ENCODE data around the gene UBTD1.

Gene UBTD1

DNA sequence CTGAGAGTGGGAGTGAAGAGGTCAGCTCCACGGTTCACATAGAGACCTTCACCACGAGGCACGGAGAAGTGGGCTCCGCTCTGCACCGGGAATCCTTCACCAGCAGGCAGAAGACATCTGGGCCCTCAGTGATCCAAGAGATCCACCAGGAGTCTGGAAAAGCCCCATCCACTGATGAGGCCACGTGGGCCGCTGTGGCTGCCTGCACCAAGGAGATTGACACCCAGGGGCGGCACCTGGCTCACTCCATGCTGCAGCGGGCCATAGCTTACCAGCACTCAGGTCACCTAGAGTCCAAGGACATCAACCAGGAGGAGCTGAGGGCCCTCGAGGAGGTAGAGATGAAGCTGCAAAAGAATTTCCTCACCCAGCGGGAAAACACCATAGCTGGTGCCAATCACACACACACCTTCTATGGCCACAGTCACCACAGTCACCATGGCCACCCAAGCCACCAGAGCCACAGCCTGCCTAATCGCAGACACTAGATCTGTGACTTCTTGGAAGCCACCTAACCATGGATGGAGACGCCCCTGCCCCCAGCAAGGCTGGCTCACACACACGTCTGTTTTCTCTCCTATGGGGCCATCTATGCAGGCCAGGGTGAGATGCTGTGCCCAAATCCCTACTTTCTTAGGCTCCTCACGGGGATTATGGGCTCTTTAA lies 91.5 kb downstream of the UBTD1 start:
- no peak for DNase-seq

DNA sequence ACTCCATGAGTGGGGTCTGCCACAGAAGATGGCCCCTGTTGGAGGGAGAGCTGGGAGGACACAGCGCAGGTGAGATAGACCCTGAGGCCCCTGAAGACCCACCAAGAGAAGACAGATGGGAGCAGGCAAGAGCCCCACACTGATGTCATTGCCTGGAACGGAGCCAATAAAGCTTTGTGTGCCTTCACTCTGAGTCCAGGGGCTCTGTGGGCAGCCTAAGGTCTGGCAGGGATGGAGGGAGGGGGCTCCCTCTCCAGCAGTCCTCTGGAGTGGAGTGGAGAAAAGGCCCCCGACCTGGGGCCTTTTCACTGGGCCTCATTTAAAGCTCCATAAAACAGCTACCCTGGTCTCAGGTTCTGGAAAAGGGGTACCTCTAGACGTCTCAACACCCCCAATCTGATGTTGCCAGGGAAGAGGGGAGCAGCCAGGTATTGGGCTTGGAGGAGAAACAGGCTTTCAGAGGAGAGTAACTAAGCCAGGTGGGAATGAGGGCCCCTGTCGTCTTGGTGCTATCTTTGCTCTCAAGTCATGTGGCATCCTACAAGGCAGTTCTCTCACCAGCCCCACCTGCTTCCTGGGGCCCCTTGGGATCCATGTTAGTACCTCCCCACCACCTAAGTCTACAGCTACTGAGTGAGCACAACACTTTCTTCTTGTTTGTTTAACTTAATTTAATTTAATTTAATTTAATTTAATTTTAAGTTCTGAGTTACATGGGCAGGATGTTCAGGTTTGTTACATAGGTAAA lies 92.2 kb downstream of the UBTD1 start:
- DNase-seq, result no peak

DNA sequence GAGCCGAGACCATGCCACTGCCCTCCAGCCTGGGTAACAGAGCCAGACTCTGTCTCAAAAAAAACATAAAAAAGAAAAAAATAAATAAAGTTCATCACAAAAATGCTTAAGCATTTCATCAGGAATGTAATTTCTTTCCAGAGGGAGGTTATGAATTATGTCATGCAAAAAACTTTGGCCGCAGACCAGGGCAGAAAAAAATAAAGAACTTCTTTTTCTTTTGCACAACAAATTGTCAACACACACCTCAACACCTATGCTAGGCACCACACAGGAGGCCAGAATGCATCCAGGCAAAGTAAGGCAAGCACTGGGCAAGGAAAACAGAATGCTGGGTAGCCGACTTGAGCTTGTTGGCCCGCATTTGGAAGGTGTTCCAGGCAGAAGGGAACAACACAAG lies 94.7 kb downstream of the UBTD1 start:
- no peak for DNase-seq

DNA sequence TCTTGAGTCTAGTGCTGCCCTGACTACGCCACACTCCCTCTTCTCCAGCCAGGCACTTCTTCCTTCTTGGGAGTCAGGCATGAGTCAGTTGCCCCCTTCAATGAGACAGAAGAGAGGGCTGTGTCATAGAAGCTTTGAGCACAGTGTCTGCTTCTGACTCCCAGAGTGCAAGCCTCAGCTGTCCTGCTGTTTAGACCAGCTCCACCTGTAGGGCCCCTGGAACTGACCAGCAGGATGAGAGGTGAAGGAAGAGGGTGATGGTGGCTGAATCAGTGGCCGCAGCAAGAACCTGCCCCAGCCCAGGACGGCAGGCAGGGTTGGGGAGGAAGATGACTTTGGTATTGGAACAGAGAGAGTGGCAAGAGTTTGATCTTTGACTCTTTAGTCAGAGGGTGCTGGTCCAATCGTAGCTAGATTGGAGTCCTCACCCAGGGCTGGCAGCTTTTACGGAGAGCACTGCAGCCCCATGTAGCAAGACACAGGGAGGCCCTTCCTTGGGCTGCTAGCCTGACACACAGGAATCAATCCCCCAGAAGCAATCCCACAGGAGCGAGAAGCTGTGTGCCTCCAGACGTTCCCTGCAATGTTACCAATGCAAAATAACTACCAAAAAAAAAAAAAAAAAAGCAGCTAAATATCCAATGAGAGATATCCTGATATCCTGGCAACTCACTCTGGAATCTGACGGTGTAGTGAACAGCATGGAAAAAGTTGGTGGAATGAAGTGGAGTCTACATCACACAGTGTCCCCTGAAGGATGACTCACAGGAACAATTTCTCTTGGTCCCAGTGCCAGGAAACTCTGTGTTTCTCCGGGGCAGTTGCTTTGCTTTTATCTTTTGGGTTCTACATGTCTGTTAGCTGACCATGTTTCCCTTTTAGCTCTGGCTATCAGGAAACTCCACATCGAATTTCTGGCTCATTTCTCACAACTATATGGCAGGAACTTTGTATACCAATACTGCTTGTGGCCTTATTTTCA lies 97.7 kb downstream of the UBTD1 start:
- DNase-seq, result no peak

DNA sequence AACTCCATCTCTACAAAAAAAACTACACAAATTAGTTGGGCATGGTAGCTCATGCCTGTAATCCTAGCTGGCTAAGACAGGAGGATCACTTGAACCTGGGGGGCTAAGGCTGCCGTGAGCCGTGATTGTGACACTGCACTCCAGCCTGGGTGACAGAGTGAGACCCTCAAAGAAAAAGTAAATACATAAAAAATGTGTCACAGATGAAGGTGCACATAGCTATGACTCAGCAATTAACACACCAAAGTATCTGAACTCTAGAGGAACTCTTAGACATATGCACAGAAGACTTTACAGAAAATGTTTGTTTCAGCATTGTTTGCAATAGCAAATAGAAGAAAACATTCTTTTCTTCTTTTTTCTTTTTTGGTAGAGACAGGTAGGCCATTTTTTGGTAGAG lies 99.1 kb downstream of the UBTD1 start:
- DNase-seq, result no peak

DNA sequence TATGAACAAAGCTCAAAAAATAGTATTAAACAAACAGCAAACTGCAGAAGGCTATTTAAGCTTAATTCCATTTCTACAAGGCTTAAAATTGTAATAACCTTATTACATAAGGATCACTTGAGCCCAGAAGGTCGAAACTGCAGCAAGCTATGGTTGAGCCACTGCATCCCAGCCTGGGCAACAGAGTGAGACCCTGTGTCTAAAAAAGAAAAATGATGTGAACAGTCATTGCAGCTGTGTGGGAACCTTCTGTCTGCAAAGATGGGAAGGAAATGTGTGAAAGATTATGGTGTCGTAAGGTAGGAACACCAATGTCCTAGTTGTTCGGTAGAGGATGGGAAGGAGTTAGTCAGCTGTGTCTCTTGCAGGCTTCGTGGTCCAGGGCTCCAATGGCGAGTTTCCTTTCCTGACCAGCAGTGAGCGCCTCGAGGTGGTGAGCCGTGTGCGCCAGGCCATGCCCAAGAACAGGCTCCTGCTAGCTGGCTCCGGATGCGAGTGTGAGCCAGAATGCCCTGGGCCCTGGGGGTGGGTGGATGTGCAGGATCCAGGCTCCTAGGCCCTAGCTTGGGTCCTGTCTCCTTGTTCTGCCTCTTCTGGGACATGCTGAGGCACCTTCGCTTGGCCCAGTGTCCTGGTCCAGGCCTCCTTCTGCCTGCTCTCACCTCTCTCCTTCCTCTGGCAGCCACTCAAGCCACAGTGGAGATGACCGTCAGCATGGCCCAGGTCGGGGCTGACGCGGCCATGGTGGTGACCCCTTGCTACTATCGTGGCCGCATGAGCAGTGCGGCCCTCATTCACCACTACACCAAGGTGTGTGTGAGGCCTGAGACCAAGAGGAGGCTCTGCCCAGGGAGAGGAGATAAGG lies 99.9 kb downstream of the UBTD1 start:
- DNase-seq, result no peak

DNA sequence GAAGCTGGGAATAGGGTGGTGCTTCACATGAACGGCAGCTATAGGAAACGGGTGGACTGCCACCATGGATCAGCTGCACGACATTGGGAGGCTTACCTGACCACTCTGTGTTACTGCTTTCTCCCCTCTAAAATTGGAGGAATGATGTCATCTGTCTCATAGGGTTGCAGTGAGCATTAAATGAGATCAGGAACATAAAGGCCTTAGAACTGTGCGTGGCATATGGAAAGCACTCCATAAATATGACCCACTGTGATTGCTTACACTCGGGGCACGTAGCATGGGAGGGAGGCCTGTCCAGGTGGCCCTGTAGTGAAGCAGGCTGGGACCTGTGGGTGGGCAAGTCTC lies 100.5 kb downstream of the UBTD1 start:
- DNase-seq, result no peak

DNA sequence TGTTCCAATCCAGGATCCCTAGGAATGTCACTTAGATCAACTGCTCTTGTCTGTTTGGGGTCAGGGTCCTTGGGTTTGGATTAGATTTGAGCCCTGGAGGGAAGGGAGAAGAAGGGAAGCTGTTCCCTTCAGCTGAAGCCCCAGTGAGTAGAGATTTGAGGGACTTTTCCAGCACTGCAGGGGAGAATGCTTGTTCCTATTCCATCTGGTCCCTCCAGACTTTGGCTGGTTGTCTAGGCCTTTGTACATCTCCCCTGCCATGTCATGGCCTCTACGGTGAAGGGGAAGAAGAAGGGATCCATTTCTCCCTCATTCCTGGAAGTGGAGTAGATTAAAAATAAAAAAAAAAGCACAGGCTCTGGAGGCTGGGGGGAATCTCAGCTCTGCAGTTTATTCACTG lies 101.9 kb downstream of the UBTD1 start:
- no peak for DNase-seq

DNA sequence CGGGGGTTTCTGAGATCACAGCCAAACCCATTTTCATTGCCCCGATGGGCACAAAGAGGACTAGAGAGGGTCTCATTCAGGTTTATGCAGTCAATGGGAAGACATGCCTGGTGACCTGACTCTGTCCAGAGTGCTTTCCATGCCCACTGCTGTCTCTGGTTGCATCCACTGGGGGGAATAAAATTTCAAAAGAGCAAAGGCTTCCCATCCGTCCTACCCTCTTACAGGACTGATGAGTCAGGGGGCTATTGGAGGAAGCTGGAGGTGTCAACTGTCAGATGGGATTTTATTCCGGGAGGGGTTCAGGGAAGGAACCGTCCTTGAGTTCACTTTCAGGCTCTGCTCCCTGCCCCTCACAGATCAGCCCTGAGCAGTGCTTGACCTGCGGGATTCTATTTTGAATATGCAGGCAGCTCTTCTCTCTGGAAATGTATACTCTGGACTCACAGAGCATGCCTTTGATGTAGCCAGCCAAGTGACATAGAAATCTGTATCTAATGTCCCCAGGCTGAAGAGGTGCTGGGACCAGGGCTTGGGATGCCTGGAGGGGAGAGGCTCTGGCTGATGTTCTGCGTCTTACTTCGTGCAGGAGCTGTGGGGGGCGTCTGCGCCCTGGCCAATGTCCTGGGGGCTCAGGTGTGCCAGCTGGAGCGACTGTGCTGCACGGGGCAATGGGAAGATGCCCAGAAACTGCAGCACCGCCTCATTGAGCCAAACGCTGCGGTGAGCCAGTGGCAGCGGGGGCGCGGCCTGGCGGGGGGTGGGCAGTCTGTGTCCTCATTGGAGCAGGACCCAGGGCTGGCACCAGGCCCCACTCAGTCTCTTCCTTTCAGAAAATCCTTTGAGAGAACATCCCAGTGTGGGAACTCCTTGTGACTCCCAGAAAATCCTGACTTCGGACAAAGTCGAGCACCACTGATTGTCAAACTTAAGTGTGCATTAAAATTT lies 102.8 kb downstream of the UBTD1 start:
- no peak for DNase-seq

DNA sequence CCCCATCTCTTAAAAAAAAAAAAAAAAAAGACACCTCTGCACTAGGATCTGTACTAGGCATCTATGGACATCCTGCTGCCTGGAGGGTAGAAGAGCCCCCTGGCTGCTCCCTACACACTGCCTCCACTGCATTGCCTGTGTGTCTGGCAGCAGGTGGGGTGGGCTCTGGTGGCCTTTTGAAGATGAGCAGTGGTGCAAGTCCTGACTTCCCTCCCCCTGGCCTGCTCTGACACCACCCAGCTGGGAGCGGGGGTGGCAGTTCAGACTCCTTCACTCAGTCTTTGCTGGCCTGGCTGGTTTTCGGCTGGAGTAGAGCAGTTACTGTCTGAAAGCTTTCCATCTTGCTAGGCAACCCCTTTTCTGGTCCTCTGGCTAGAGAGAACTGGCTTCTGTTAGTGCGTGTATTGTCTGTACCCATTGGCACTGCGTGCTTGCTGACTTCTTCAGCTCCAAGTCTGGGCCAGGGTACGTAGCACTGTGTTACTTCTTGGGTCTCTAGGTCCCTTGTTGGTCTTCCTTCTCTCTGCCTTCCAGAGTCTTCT lies 108.4 kb downstream of the UBTD1 start:
- DNase-seq, result no peak

DNA sequence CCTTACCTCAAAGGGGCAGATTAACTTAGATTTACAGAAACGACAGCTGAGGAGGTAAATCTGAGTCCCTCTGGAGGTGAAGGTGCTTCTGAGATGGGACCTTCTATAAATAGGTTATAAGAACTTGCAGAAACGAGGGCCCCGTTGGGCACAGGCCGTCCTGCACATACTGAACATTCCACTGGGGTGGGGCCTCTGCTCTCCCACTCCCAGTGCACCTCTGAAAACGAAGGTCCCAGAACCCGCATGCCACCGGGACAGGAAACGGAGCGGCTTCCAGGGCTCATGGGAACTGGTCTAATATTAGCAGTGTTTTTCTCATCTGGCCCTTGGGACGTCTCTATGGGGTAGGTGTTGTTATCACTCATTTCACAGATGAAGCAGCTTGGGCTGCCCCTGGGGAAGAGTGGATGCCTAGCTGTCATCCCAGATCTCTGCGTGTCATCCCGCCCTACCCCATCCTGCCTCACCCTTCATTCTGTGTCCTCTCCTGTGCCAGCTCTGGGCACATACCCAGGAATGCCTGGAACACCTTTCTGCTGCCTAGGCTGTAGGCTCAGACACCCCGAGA lies 110.4 kb downstream of the UBTD1 start:
- DNase-seq, result no peak

DNA sequence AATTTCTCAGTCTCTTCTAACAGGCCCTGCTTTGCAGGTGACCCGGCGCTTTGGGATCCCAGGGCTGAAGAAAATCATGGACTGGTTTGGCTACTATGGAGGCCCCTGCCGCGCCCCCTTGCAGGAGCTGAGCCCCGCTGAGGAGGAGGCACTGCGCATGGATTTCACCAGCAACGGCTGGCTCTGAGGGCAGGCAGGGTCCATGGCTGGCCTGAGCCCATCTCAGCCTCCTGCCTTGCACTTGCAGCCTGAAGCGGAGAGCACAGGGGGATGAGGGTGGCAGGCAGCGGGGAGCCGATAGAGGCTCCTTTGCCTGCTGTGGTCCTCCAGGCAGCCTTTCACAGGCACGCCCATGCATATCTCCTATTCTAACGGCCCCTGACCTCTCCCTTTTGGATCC lies 112.7 kb downstream of the UBTD1 start:
- no peak for DNase-seq

DNA sequence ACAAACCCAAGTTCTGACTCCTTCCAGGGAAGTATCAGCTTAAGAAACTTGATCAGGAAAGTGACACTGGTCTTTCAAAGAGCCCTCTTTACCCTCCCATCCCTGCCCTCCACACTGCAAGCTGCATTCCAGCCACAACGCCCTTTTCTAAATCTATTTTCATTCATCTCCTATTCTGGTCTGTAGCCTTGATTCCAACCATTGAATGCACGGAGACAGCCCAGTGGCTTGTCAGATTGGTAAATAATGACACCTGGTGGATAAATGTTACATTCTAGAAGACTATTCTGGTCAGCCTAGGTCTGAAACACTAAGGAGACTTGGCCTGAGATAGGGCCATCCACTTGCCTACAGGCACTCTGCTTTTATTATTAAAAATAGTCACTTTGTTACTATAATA lies 113.7 kb downstream of the UBTD1 start:
- no peak for DNase-seq

DNA sequence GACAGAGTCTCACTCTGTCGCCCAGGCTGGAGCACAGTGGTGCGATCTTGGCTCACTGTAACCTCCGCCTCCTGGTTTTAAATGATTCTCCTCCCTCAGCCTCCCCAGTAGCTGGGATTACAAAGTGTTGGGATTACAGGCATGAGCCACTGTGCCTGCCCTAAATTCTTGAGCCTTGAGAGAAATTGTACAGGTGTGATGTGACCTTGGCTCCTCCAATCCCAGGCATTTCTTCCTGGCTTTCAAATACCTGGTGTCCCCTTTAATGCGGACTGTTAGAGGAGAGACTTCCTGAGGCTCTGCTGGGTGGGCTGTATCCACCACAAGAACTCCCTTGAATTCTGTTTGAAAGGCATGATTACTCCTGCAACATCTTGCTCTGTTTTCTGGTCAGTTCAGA lies 119.6 kb downstream of the UBTD1 start:
- no peak for DNase-seq

DNA sequence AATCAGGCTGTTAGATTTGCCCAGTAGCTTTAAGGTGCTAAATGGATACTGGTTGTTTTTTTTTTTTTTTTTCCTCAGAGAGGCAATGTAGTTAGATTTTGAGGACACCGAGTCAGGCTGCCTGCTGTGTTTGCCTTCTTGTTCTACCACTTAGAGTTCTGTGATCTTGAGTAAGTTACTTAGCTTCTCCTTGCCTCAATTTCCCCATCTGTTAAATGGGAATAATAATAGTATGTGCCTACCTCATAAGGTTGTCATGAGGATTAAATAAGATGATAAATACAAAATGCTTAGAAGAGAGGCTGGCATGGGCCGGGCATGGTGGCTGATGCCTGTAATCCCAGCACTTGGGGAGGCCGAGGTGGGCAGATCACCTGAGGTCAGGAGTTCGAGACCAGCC lies 120.0 kb downstream of the UBTD1 start:
- no peak for DNase-seq

Measured in KG1 (cell line).